BLaER1 treated with 17β-estradiol and CSF1 and Interleukin-3, amounts not matched to agents 10 nM and 100 nM (cell line): ENCODE data around the gene RNF32.
A peak's percentile ranks its signal among the peaks of the same experiment; 100 is the strongest.

Experiments used
- H3K27ac ChIP-seq, 11 experiments: shearing (Covaris generic); formaldehyde crosslinking; 2 replicates each; pipeline ENCODE4 v1.8.1; 2022
- H3K27me3 ChIP-seq, 11 experiments: shearing (Covaris generic); formaldehyde crosslinking; 2 replicates each; pipeline ENCODE4 v1.8.1; 2022
- H3K36me3 ChIP-seq, 11 experiments: shearing (Covaris generic); formaldehyde crosslinking; 2 replicates each; pipeline ENCODE4 v1.8.1; 2022
- H3K4me1 ChIP-seq, 10 experiments: shearing (Covaris generic); formaldehyde crosslinking; 2 replicates each; pipeline ENCODE4 v1.8.1; 2022
- H3K4me2 ChIP-seq, 11 experiments: shearing (Covaris generic); formaldehyde crosslinking; 2 replicates each; pipeline ENCODE4 v1.8.1; 2022
- H3K4me3 ChIP-seq, 10 experiments: shearing (Covaris generic); formaldehyde crosslinking; 2 replicates each; pipeline ENCODE4 v1.8.1; 2022
- H3K9ac ChIP-seq, 11 experiments: shearing (Covaris generic); formaldehyde crosslinking; 2 replicates each; pipeline ENCODE4 v1.8.1; 2022
- H3K9me3 ChIP-seq, 11 experiments: shearing (Covaris generic); formaldehyde crosslinking; replicated peaks in 1 of 11; 2 replicates each; pipeline ENCODE4 v1.8.1; 2022
- H4K20me1 ChIP-seq, 11 experiments: shearing (Covaris generic); formaldehyde crosslinking; 2 replicates each; pipeline ENCODE4 v1.8.1; 2022
- Cebpa-rat ChIP-seq, 11 experiments: shearing (Covaris generic); IDR thresholded peaks; 2 replicates each; pipeline ENCODE4 v1.8.1; 2022

RNF32 gene

DNA sequence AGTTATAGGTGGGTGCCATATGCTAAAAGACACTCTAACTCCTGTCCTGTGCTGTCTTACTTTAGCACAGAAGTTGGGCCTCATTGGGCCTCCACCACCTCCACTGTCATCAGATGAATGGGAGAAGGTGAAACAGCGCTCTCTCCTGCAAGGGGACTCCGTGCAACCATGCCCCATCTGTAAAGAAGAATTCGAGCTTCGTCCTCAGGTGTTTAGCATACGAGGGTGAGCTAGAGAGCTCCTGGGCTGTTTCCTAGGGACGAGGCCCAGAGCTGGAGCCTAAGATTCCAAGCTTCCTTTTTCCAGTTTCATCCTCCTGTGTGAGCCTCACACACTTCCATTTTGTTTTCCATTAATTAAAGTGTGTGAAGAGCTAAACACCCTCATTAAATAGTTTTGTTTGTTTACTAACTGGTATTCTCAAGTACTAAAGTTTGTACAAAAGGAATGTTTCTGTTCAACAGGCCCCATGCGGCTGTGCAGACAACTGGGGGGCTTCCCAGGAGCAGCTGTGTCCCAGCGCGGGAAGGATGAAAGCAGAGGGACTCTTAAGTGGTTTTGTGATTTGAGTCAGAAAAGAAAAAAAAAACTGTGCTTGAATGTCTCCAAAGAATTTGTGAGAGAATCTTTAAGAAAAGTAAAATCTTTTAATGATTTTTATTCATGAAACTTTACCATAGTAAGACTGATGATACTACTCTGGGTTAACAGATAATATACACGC, 14.1 kb downstream of the RNF32 start:
- Histone ChIP-seq H3K4me3 (no peak overlapping the region), H3K27me3 (no peaks in the 10 kb centered on the region), H3K4me1 (peaks cover 0 to 27% (median 22%) of the 10 kb centered on the region in 10 experiments; a peak in 16 of 20 replicates), H3K36me3 (no peaks in the 10 kb centered on the region), H3K9me3 (no peaks in the 10 kb centered on the region), H3K4me2 (peak overlapping the region in 8 of 11 experiments; percentile 21 to 76 (median 58); a peak in 12 of 22 replicates), H3K9ac (no peak overlapping the region), H3K27ac (no peak overlapping the region), H4K20me1 (no peaks in the 10 kb centered on the region)
- no peak for TF ChIP-seq Cebpa-rat (IDR thresholded peaks at IDR 0.05)

DNA sequence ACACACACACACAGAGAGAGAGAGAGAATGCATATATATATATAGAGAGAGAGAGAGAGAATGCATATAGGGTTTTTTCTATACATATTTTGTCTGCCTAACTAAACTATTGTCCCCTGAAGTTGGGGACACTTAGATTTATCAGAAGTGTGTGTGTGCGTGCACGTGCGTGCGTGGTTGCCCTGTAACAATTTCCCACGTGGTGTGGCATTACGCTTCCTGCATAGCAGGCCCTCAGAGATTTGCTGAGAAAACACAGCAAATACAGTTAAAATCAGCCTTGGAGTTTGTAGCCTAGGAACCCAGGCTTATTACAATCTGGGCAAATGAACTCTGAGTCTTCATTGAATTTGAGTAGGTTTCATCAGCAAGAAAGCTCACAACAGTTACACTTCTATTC, 14.7 kb downstream of the RNF32 start:
- peak overlapping the region in 8 of 11 experiments; percentile 21 to 76 (median 58); a peak in 15 of 22 replicates for H3K4me2 ChIP-seq
- H3K27me3 ChIP-seq: no peaks in the 10 kb centered on the region
- no peak overlapping the region for H3K9ac ChIP-seq
- H3K4me1 ChIP-seq: peaks cover 0 to 27% (median 22%) of the 10 kb centered on the region in 10 experiments; a peak in 16 of 20 replicates
- no peak overlapping the region for H3K4me3 ChIP-seq
- H3K27ac ChIP-seq: no peak overlapping the region; a peak in 1 of 22 replicates
- no peaks in the 10 kb centered on the region for H3K9me3 ChIP-seq
- TF ChIP-seq Cebpa-rat (IDR thresholded peaks at IDR 0.05): no peak
- no peaks in the 10 kb centered on the region for H3K36me3 ChIP-seq
- no peaks in the 10 kb centered on the region for H4K20me1 ChIP-seq

DNA sequence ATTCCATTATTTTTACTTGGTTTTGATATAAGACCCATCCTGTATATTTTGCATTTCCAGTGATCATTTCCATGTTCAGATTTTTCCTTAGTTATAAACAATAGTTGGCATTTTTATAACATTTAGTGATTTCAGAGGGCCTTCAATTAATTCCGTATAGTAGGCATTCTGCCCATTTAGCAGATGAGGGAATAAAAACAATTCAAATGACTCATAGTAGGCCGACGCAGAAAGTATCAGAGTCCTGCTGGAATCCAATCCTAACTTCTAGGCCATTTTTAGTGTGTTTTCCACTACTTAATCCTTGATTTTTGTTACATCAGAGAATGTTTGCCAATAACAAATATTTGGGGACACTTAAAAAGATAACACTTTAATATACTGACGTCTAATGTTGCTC, 15.4 kb downstream of the RNF32 start:
- Histone ChIP-seq H3K9ac (no peak overlapping the region), H4K20me1 (no peaks in the 10 kb centered on the region), H3K27me3 (no peaks in the 10 kb centered on the region), H3K4me2 (peak overlapping the region in 6 of 11 experiments; percentile 45 to 76 (median 60); a peak in 9 of 22 replicates), H3K4me1 (peaks cover 0 to 27% (median 22%) of the 10 kb centered on the region in 10 experiments; a peak in 16 of 20 replicates), H3K27ac (no peak overlapping the region), H3K9me3 (no peaks in the 10 kb centered on the region), H3K36me3 (no peaks in the 10 kb centered on the region), H3K4me3 (no peak overlapping the region)
- no peak for TF ChIP-seq Cebpa-rat (IDR thresholded peaks at IDR 0.05)

DNA sequence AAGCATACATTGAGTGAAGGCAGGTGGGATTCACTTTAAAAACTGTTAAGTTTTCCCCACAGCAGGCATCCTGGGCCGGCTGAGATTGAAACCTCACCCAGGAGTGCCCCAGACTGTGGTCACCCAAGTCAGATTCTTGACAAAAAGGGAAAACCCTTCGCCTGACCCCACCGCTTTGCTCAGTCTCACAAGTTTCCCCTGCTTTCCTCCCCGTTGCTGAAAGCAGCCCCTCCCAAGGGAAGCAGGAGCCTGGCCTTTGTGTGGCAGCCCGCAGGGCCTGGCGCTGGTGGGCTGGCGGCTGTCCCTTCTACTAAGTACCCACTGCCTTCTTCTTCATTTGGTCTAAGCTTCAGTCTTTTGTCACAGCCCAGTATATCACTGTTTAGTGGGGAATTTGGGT, 16.0 kb downstream of the RNF32 start:
- H3K9me3 ChIP-seq: no peaks in the 10 kb centered on the region
- H3K27ac ChIP-seq: no peak overlapping the region
- TF ChIP-seq Cebpa-rat (IDR thresholded peaks at IDR 0.05): no peak
- peak overlapping the region in 8 of 11 experiments; percentile 2 to 54 (median 29); a peak in 9 of 22 replicates for H3K4me2 ChIP-seq
- peaks cover 0 to 27% (median 22%) of the 10 kb centered on the region in 10 experiments; a peak in 16 of 20 replicates for H3K4me1 ChIP-seq
- no peak overlapping the region for H3K4me3 ChIP-seq
- H3K36me3 ChIP-seq: no peaks in the 10 kb centered on the region
- H3K27me3 ChIP-seq: no peaks in the 10 kb centered on the region
- no peak overlapping the region for H3K9ac ChIP-seq
- no peaks in the 10 kb centered on the region for H4K20me1 ChIP-seq

DNA sequence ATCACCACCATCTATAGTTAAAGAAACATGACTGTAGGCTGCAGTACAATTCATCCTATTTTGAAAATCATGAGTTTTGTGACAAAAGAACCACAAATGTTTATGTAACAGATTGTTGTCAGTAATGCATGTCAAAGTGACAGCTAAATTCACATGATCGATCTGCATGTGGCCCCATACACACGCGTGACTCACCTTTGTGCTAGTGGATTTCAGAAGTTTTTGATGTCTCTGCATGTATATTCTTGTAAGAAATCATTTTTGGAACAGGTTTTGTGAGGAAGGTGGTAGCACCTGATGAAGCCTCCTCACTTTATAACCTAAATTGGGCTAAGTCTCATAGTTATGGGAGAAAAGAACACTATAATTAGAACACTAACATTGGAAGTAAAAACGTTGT, 17.1 kb downstream of the RNF32 start:
- no peaks in the 10 kb centered on the region for H3K27me3 ChIP-seq
- H3K4me1 ChIP-seq: peaks cover 0 to 27% (median 22%) of the 10 kb centered on the region in 10 experiments; a peak in 16 of 20 replicates
- H3K4me3 ChIP-seq: no peak overlapping the region
- H3K27ac ChIP-seq: no peak overlapping the region
- no peaks in the 10 kb centered on the region for H3K9me3 ChIP-seq
- H3K4me2 ChIP-seq: no peak overlapping the region
- TF ChIP-seq Cebpa-rat (IDR thresholded peaks at IDR 0.05): no peak
- H3K36me3 ChIP-seq: no peaks in the 10 kb centered on the region
- no peak overlapping the region for H3K9ac ChIP-seq
- no peaks in the 10 kb centered on the region for H4K20me1 ChIP-seq

DNA sequence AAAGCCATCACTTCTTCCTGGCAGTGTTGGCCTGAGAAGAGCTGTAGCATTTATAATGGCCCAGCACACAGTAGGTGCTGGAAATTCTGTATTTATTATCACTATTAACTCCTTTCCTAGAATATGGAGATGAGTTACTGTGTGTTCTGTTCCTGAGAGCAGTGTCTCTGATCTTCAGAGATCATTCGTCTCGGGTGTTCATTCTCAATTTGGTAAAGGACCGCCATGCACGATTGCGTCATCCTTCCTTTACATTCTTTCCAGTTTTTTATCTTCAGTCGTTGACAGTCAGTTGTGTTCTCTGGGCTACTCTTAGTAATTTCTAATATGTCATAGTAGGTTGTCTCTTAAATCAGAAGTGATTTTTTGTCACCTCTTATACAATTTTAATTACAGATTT, 18.6 kb downstream of the RNF32 start:
- no peak overlapping the region for H3K4me3 ChIP-seq
- no peak overlapping the region for H3K27ac ChIP-seq
- H3K9me3 ChIP-seq: no peaks in the 10 kb centered on the region
- H4K20me1 ChIP-seq: no peaks in the 10 kb centered on the region
- no peak overlapping the region for H3K4me2 ChIP-seq
- no peaks in the 10 kb centered on the region for H3K36me3 ChIP-seq
- TF ChIP-seq Cebpa-rat (IDR thresholded peaks at IDR 0.05): peak in 7 of 11 experiments; percentile 12 to 71 (median 41); a peak in 7 of 22 replicates
- no peak overlapping the region for H3K9ac ChIP-seq
- peaks cover 0 to 27% (median 22%) of the 10 kb centered on the region in 10 experiments; a peak in 16 of 20 replicates for H3K4me1 ChIP-seq
- no peaks in the 10 kb centered on the region for H3K27me3 ChIP-seq

DNA sequence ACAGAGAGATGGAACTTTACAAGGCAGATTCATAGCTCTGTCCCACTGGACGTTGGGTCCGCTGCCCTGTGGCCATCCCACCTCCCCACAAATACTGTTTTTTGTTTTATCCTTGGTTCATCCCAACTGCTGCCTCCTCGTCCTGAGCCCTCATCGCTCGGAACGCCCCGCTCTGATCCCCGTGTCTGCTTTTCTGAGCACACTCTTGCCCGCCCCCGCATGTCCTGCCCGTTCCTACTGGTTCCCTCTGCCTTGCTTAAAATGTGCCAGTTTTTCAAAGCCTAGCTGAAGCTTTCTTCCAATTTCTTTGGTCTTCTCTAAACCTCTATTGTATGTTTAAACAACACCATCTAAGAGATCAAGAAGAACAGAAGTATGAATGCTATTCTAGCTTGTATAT, 19.4 kb downstream of the RNF32 start:
- H3K36me3 ChIP-seq: no peaks in the 10 kb centered on the region
- no peak overlapping the region for H3K9ac ChIP-seq
- no peaks in the 10 kb centered on the region for H3K27me3 ChIP-seq
- H4K20me1 ChIP-seq: no peaks in the 10 kb centered on the region
- H3K4me1 ChIP-seq: peaks cover 0 to 20% (median 16%) of the 10 kb centered on the region in 10 experiments; a peak in 16 of 20 replicates
- no peaks in the 10 kb centered on the region for H3K9me3 ChIP-seq
- H3K4me3 ChIP-seq: no peak overlapping the region
- TF ChIP-seq Cebpa-rat (IDR thresholded peaks at IDR 0.05): no peak
- H3K4me2 ChIP-seq: no peak overlapping the region
- no peak overlapping the region for H3K27ac ChIP-seq

DNA sequence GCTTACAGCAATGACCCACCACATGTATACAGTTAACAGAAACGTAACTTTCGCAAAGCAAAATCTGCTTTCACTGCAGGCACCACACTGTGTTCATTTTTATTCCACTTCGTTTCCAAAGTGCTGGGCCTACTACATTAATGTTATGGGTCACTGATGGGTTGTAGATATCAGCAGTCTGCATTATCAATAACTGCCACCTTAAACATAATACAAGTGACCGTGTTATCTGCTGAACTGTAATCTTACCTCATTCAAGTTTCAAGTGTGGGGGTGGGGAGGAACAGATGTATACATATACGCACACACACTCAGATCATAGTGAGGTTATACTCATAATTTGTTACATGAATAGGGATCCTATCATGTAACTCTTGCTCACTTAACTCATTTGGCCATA, 21.1 kb downstream of the RNF32 start:
- Histone ChIP-seq H3K36me3 (no peaks in the 10 kb centered on the region), H3K27me3 (no peaks in the 10 kb centered on the region), H3K4me3 (no peak overlapping the region), H3K27ac (no peak overlapping the region), H3K9me3 (no peaks in the 10 kb centered on the region), H3K4me1 (peaks cover 0 to 4% (median 2%) of the 10 kb centered on the region in 10 experiments; a peak in 8 of 20 replicates), H4K20me1 (no peaks in the 10 kb centered on the region), H3K4me2 (no peak overlapping the region), H3K9ac (no peak overlapping the region)
- no peak for TF ChIP-seq Cebpa-rat (IDR thresholded peaks at IDR 0.05)

DNA sequence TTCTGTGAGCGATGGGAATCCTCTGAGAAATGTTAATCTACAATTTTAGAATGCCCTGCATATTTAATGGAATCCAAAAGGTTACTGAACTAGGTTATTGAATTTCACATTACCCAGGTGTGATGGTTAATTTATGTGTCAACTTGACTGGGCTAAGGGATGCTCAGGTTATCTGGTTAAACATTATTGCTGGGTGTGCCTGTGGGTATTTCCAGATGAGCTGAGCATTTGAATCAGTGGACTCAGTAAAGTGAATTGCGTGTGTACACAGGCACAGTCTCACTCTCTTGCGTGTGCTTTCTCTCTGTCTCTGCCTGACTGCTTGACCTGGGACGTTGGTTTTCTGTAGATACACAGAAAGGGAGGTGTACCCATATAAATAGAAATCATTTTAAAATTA, 21.7 kb downstream of the RNF32 start:
- H4K20me1 ChIP-seq: no peaks in the 10 kb centered on the region
- TF ChIP-seq Cebpa-rat (IDR thresholded peaks at IDR 0.05): no peak
- no peak overlapping the region for H3K27ac ChIP-seq
- no peak overlapping the region for H3K9ac ChIP-seq
- no peak overlapping the region for H3K4me3 ChIP-seq
- no peaks in the 10 kb centered on the region for H3K36me3 ChIP-seq
- H3K4me1 ChIP-seq: no peaks in the 10 kb centered on the region
- H3K9me3 ChIP-seq: no peaks in the 10 kb centered on the region
- no peak overlapping the region for H3K4me2 ChIP-seq
- no peaks in the 10 kb centered on the region for H3K27me3 ChIP-seq

DNA sequence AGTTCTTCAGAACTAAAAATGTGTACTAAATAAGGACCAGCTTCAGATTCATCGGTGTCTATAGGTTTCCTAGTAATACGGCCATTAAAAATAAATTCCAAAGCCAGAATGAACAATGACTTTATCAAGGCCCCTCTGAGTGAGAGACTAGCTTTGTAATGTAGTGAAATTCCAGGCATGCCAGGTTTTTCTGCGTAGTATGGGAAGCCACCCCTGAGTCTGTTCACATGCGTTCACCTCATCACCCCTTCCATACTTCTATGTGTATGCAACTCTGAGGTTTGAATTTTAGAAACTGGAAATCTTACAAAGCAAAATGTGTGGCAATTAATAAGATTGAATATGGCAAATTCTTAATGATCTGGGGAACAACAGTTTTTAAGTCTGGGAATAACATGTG, 24.5 kb downstream of the RNF32 start:
- no peaks in the 10 kb centered on the region for H3K4me1 ChIP-seq
- no peak overlapping the region for H3K4me2 ChIP-seq
- no peaks in the 10 kb centered on the region for H3K9me3 ChIP-seq
- no peaks in the 10 kb centered on the region for H3K27me3 ChIP-seq
- peaks cover 0 to 19% (median 9%) of the 10 kb centered on the region in 11 experiments; a peak in 12 of 22 replicates for H3K36me3 ChIP-seq
- H3K4me3 ChIP-seq: no peak overlapping the region
- no peak overlapping the region for H3K27ac ChIP-seq
- H3K9ac ChIP-seq: no peak overlapping the region
- 0 out of 22 replicates have a peak, but pooled peaks cover 0 to 8% (median 0%) of the 10 kb centered on the region in 11 experiments for H4K20me1 ChIP-seq
- no peak for TF ChIP-seq Cebpa-rat (IDR thresholded peaks at IDR 0.05)
